ENCODE results near the gene ZNF550.

Gene ZNF550

DNA sequence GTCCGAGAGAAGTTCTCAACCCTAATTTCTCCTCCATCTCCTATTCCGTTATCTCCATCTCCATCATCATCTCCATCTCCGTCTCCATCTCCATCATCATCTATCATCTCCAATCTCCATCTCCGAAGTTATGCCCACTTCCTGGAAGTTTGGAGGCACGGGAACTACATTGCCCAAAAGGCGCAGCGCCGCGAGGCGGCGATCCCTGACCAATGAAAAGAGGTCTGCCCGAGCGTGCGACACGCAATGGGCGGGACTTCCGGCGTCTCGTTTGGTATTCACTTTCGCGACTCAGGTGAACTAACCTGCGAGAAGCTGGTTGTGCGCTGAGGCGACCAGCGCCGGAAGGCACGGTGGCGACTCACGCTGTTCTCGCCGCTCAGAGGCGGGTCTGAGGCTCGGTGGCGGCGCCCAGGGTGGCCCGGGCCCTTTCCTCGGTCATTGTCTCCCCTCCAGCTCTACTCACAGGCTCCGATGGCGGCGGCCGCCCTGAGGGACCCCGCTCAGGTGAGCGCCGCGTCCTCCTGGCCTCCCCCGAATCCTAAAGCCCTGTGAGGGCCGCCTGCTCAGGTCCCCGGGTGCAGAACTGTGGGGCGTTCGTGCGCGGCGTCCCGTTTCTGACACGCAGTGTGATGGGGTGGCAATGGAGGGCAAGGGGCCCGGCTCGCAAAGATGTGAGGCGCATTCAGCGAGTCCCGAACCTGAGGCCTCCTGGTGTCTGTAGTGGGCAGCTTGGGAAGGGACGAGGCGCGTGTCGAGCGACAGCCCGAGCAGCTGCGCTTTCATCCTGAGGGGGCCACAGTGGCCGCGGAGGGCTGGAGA lies 72.0 kb downstream of the ZNF550 start, which contains the start of gene ZNF419:
TSS of gene ZNF419 (plus strand) at position 274 of the 822 bp plus-strand sequence. CDS start at position 475, 201 bp downstream.
- TF ChIP-seq, protein P1, sequence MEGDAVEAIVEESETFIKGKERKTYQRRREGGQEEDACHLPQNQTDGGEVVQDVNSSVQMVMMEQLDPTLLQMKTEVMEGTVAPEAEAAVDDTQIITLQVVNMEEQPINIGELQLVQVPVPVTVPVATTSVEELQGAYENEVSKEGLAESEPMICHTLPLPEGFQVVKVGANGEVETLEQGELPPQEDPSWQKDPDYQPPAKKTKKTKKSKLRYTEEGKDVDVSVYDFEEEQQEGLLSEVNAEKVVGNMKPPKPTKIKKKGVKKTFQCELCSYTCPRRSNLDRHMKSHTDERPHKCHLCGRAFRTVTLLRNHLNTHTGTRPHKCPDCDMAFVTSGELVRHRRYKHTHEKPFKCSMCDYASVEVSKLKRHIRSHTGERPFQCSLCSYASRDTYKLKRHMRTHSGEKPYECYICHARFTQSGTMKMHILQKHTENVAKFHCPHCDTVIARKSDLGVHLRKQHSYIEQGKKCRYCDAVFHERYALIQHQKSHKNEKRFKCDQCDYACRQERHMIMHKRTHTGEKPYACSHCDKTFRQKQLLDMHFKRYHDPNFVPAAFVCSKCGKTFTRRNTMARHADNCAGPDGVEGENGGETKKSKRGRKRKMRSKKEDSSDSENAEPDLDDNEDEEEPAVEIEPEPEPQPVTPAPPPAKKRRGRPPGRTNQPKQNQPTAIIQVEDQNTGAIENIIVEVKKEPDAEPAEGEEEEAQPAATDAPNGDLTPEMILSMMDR (conservative IDR thresholded peaks at IDR 0.05; ENCODE audit: low read depth, low read length) = peak; percentile 42
- H3K4me3 ChIP-seq (ENCODE audit: low read depth, low read length) = peak within 1 kb of the TSS; percentile 95

More for the DNA sequence above, 72.0 kb downstream of the ZNF550 start, which contains the start of gene ZNF419:
- peak; percentile 87 for DNase-seq (ENCODE audit: low read depth)

All from choroid plexus epithelial cell (primary cell).